Ascending aorta (tissue), 2 donors: Measurements from ENCODE around the gene GNAI2. TPM values are rescaled to one million over a fixed set of nuclear protein-coding genes. Genes with fewer than 3 reads are reported as not detected.

Experiments
- DNase-seq, 2 donors: peaks; one replicate each; pipeline ENCODE4 v3.0.0-alpha.2; 2019; ENCODE audit warnings: low spot score in 2 of 2
- H3K27ac ChIP-seq, 2 donors: fragments of 200-600 bp; sonication (generic); one replicate each; pipeline ENCODE4 v1.5.1; 2016 to 2017; ENCODE audit warnings: mild to moderate bottlenecking in 1 of 2
- H3K27me3 ChIP-seq: fragments of 200-600 bp; sonication (generic); one replicate; pipeline ENCODE4 v1.5.1; 2017
- H3K36me3 ChIP-seq, 2 donors: fragments of 200-600 bp; sonication (generic); one replicate each; pipeline ENCODE4 v1.5.1; 2016
- H3K4me1 ChIP-seq, 2 donors: fragments of 200-600 bp; sonication (generic); one replicate each; pipeline ENCODE4 v1.5.1; 2016 to 2017; ENCODE audit warnings: mild to moderate bottlenecking in 1 of 2
- H3K4me3 ChIP-seq, 2 donors: fragments of 200-600 bp; sonication (generic); one replicate each; pipeline ENCODE4 v1.5.1; 2016 to 2017; ENCODE audit warnings: mild to moderate bottlenecking in 1 of 2
- H3K9me3 ChIP-seq, 2 donors: fragments of 200-600 bp; sonication (generic); one replicate each; pipeline ENCODE4 v1.5.1; 2016
- CTCF ChIP-seq, 3 experiments: fragments of 200-600 bp in 2 of 3; fragments of 450-650 bp in 1 of 3; sonication (generic) in 2 of 3; IDR thresholded peaks; one replicate each; pipeline ENCODE4 v1.5.1; 2016 to 2019; ENCODE audit warnings: antibody characterized with exemption in 3 of 3, mild to moderate bottlenecking in 1 of 3, moderate library complexity in 1 of 3
- intact Hi-C: fragments of 100-400 bp; cut with DNase I; formaldehyde crosslinking; loops from one replicate; pipeline ENCODE4 v1.15.1; 2023
- total RNA-seq: library from RNA; depleted of rRNA; stranded (reverse); fragments of >200 nt; gene quantifications from one replicate; pipeline ENCODE4 v1.1.0, GENCODE V29; 2016

The GNAI2 gene
- total RNA-seq, 1 donor from 2014 or later: 283 TPM

DNA sequence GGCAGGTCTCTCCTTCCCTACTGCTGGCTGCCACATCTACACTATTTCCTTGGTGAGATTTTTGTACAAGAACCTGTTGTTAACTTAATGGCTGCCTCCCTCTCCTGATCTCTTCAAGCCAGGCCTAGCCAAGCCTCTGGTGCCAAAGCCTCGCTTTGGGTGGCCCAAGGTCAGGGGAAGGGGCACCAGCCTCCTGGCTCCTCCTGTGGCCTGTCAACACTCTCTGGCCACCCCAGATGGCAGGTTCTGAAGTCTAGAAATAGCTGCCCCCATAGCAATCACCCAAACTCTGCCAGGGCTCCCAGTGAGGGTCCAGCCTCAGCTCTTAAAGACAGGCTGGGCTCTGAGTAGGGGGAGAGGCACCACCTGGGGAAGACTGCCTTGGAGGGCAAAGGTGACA lies 51.3 kb downstream of the GNAI2 start:
- no peak for TF ChIP-seq CTCF (IDR thresholded peaks at IDR 0.05)
- Histone ChIP-seq H3K9me3 (no peaks in the 10 kb centered on the region), H3K27ac (no peak overlapping the region), H3K4me3 (no peak overlapping the region), H3K27me3 (no peaks in the 10 kb centered on the region), H3K4me1 (peaks cover 0 to 11% of the 10 kb centered on the region in 2 donors), H3K36me3 (peaks cover 25 to 35% of the 10 kb centered on the region in 2 donors)
- intact Hi-C loops: no loop called here
- no peak for DNase-seq

DNA sequence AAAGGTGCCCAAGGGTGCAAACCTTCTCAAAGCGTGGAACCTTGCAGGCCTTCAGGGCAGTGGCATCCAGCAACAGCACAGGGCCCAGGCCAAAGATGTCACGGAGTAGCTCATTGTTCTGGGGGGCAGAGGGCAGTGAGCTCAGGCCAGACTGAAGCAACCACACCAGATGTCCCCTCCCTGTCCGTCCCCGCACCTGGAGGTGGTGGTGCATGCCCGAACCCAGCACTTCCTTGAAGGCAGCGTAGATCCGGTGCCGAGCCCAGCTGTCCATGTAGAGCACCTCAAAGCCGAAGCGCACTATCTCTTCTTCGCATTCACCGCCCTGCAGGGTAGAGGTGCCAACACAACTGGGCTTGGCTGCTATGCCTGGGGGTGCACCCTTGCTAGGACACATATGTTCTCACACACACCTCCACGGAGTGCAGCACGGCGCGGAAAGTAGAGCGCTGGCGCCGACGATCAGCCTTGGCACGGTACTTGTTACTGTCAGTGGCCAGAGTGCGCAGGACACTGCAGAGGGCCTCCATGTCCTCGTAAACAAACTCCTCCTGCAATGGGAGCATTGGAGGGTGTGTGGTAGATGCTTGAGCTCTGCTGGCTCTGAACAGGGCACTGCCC lies 52.5 kb downstream of the GNAI2 start:
- TF ChIP-seq CTCF (IDR thresholded peaks at IDR 0.05): no peak
- Histone ChIP-seq H3K4me1 (peaks cover 0 to 21% of the 10 kb centered on the region in 2 donors), H3K9me3 (no peaks in the 10 kb centered on the region), H3K4me3 (no peak overlapping the region), H3K27me3 (no peaks in the 10 kb centered on the region), H3K36me3 (peaks cover 25 to 35% of the 10 kb centered on the region in 2 donors), H3K27ac (no peak overlapping the region)
- intact Hi-C loops: no loop called here
- no peak for DNase-seq

DNA sequence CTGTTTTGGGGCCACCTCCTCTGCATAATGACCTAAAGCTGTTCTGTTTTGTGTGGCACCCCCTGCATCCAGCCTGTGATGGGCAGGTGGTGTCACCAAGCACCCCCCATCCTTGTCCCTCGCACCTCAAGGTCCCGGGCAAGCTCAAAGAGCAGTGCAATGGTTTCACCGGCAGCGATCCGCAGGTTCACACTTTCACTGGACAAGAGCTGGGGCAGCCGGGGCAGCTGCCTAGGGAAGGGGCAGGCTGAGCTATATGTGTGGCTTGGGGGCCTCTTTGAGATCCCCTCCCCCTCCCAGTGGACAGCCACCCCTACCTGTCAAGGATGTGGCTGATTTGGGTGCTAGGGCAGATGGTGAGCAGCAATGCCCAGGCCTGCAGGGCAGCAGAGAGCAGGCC lies 53.1 kb downstream of the GNAI2 start:
- H3K36me3 ChIP-seq: peaks cover 25 to 35% of the 10 kb centered on the region in 2 donors
- no peak overlapping the region for H3K4me3 ChIP-seq
- no peak overlapping the region for H3K27ac ChIP-seq
- DNase-seq: no peak
- no peaks in the 10 kb centered on the region for H3K9me3 ChIP-seq
- TF ChIP-seq CTCF (IDR thresholded peaks at IDR 0.05): no peak
- intact Hi-C loops: no loop called here
- H3K4me1 ChIP-seq: peaks cover 0 to 21% of the 10 kb centered on the region in 2 donors
- H3K27me3 ChIP-seq: no peaks in the 10 kb centered on the region

DNA sequence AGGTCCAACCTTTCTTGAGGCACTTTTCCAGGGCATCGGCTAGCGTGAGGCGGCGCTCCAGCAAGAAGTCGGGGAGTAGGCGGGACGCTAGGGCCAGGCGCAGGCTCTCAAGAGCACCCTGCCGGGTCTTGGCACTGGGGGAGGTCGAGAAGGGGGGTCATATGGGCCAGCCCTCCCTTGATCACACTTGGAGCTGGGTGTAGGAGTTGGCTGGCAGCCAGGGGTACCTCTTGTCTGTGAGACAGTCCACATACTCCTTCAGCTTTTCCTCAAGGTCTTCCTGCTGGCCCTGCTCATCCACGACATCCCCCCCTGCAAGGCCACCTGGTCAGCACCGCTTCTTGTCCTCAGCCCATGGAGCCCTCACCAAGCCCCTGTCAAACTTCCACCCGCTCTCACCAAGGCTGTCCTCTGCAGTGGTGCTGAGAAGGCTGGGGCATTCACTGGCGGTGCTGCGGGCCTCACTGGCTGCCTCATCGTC lies 54.2 kb downstream of the GNAI2 start:
- no peaks in the 10 kb centered on the region for H3K27me3 ChIP-seq
- peak in 1 of 2 donors; percentile 63 for DNase-seq
- TF ChIP-seq CTCF (IDR thresholded peaks at IDR 0.05): no peak
- no peaks in the 10 kb centered on the region for H3K9me3 ChIP-seq
- H3K36me3 ChIP-seq: peaks cover 25 to 35% of the 10 kb centered on the region in 2 donors
- no peak overlapping the region for H3K27ac ChIP-seq
- peaks cover 0 to 21% of the 10 kb centered on the region in 2 donors for H3K4me1 ChIP-seq
- intact Hi-C loops: no loop called here
- no peak overlapping the region for H3K4me3 ChIP-seq

GRCh38 chr3:50292159-50293078 lies 56.4 kb downstream of the GNAI2 start, which contains the start of gene IFRD2:
IFRD2 (minus strand) TSS chr3:50292429; CDS start chr3:50292274, 155 bp downstream.
- H3K4me3 ChIP-seq: peak within 1 kb of the TSS; percentile 82 to 84
- intact Hi-C loops: no loop called here
- peak; percentile 93 to 98 for DNase-seq
- H3K4me1 ChIP-seq: peaks cover 0 to 21% of the 10 kb centered on the region in 2 donors
- H3K9me3 ChIP-seq: no peaks in the 10 kb centered on the region
- peak within 1 kb of the TSS; percentile 85 to 89 for H3K27ac ChIP-seq
- H3K27me3 ChIP-seq: no peaks in the 10 kb centered on the region
- peaks cover 20 to 37% of the 10 kb centered on the region in 2 donors for H3K36me3 ChIP-seq
- no peak for TF ChIP-seq CTCF (IDR thresholded peaks at IDR 0.05)
